ENCODE measurements around the gene ATP5F1C. TPM values are rescaled to one million over a fixed set of nuclear protein-coding genes. Genes with fewer than 3 reads are reported as not detected.
A peak's percentile ranks its signal among the peaks of the same experiment; 100 is the strongest.

ATP5F1C gene
- total RNA-seq, 2 experiments from 2014 or later = 317 to 396 TPM

GRCh38 chr10:7818295-7819120, 30.5 kb downstream of the ATP5F1C start, which contains the start of gene TAF3:
Gene TAF3, plus strand, starts transcription at chr10:7818505. Its CDS starts 205 bp downstream, at chr10:7818710.
- intact Hi-C loops (cut with DNase I, micrococcal nuclease) = loop anchor here (1.0 to 10.0 kb wide), 4 partner anchors 30 to 330 kb away; partner anchors contain the start of genes ATP5F1C (in 2 of the 2) and GATA3 (in 1 of the 2)
- Mint-ChIP-seq H3K4me3 (peak within 1 kb of the TSS; percentile 88), H3K9me3 (ENCODE audit: low read depth) (no peaks in the 10 kb centered on the region), H3K27me3 (peaks cover 3% of the 10 kb centered on the region), H3K27ac (peak within 1 kb of the TSS; percentile 83), H3K36me3 (ENCODE audit: low read depth) (no peaks in the 10 kb centered on the region), H3K4me1 (peaks cover 25% of the 10 kb centered on the region)
- ChIA-PET POLR2A (interaction anchor here (0.6 to 2.3 kb wide), 4 partner anchors 14 to 1278 kb away, joined by 3 to 26 read pairs (median 5); partner anchors contain the start of genes ATP5F1C and KIN), CTCF (interaction anchor here (0.6 to 3.3 kb wide), 7 partner anchors 16 to 447 kb away, joined by 3 to 14 read pairs (median 3); partner anchors contain the start of genes ATP5F1C and KIN)
- DNase-seq (peak; percentile 96), ATAC-seq (peak; percentile 89)

DNA sequence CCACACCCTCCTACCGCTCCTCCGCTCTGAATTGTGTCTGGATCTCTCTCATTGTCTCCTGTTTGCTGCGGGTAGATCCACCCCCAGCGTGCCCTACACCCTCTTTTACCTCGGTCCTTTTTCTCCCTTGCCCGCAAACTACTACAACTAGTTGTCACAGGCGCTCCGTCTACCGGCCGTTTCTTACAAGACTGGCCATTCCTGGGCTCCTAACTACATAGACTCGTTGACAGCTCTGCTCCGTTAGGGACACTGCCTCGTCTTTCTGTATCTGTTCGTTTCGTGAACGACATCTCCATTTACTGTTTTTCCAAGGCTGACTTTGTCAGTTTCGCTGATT, 31.1 kb downstream of the ATP5F1C start:
- H3K27me3 Mint-ChIP-seq = peaks cover 3% of the 10 kb centered on the region
- peaks cover 25% of the 10 kb centered on the region for H3K4me1 Mint-ChIP-seq
- CTCF ChIA-PET = interaction anchor here (0.8 to 3.3 kb wide), 2 partner anchors 31 to 111 kb away, joined by 3 to 14 read pairs; partner anchors contain the start of genes ATP5F1C and KIN
- DNase-seq = peak; percentile 57
- peak overlapping the region; percentile 83 for H3K27ac Mint-ChIP-seq
- POLR2A ChIA-PET = interaction anchor here (0.7 to 2.3 kb wide), 2 partner anchors 14 to 31 kb away, joined by 3 to 26 read pairs; partner anchors contain the start of genes ATP5F1C and KIN
- intact Hi-C loops (cut with DNase I, micrococcal nuclease) = loop anchor here in 1 of 2 experiments (10.0 kb wide), 1 partner anchor 294 kb away; no protein-coding TSS in a partner anchor
- no peaks in the 10 kb centered on the region for H3K9me3 Mint-ChIP-seq (ENCODE audit: low read depth)
- peak overlapping the region; percentile 88 for H3K4me3 Mint-ChIP-seq
- H3K36me3 Mint-ChIP-seq (ENCODE audit: low read depth) = no peaks in the 10 kb centered on the region
- peak; percentile 51 for ATAC-seq

GRCh38 chr10:7824251-7824650, 36.3 kb downstream of the ATP5F1C start:
- no peak for DNase-seq
- H3K4me1 Mint-ChIP-seq = peaks cover 33% of the 10 kb centered on the region
- H3K4me3 Mint-ChIP-seq = no peak overlapping the region
- intact Hi-C loops (cut with DNase I, micrococcal nuclease) = no loop called here
- ATAC-seq = no peak
- no peak overlapping the region for H3K27ac Mint-ChIP-seq
- no peaks in the 10 kb centered on the region for H3K9me3 Mint-ChIP-seq (ENCODE audit: low read depth)
- no peaks in the 10 kb centered on the region for H3K27me3 Mint-ChIP-seq
- ChIA-PET CTCF (interaction anchor here (0.5 to 1.2 kb wide), 2 partner anchors 11 to 93 kb away, joined by 3 read pairs; no protein-coding TSS in a partner anchor), POLR2A (no interaction called here)
- H3K36me3 Mint-ChIP-seq (ENCODE audit: low read depth) = peaks cover 25% of the 10 kb centered on the region

- Mint-ChIP-seq H3K27ac (no peak overlapping the region), H3K9me3 (ENCODE audit: low read depth) (no peaks in the 10 kb centered on the region), H3K4me1 (peaks cover 22% of the 10 kb centered on the region), H3K4me3 (no peak overlapping the region), H3K27me3 (no peaks in the 10 kb centered on the region), H3K36me3 (ENCODE audit: low read depth) (peaks cover 31% of the 10 kb centered on the region)
- peak; percentile 39 for DNase-seq
- intact Hi-C loops (cut with DNase I, micrococcal nuclease) = no loop called here
- peak; percentile 66 for ATAC-seq
- ChIA-PET POLR2A (no interaction called here), CTCF (no interaction called here)
These were observed 39.0 kb downstream of the ATP5F1C start for GRCh38 chr10:7826971-7827370.

DNA sequence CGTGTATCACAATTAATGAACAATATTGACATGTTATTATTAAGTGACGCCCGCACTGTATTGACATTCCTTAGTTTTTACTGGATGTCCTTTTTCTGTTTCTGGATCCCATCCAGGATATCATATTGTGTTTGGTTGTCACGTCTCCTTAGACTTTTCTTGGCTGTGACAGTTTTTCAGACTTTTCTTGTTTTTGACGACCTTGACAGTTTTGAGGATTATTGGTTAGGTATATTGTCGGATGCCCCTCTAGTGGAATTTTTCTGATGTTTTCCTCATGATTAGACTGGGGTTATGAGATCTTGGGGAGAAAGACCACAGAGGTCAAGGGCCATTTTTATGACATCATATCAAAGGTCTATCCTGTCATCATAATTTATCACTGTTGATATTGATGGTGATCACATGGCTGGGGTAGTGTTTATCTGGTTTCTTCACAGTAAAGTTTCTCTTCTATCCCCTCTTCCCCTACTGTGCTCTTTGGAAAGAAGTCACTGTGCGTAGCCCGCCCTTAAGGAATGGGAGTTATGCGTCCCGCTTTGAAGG, 41.4 kb downstream of the ATP5F1C start:
- ChIA-PET CTCF (no interaction called here), POLR2A (no interaction called here)
- ATAC-seq (no peak), DNase-seq (no peak)
- H3K4me1 Mint-ChIP-seq = peaks cover 37% of the 10 kb centered on the region
- no peaks in the 10 kb centered on the region for H3K9me3 Mint-ChIP-seq (ENCODE audit: low read depth)
- H3K27ac Mint-ChIP-seq = no peak overlapping the region
- H3K36me3 Mint-ChIP-seq (ENCODE audit: low read depth) = peaks cover 29% of the 10 kb centered on the region
- H3K27me3 Mint-ChIP-seq = no peaks in the 10 kb centered on the region
- intact Hi-C loops (cut with DNase I, micrococcal nuclease) = no loop called here
- no peak overlapping the region for H3K4me3 Mint-ChIP-seq

DNA sequence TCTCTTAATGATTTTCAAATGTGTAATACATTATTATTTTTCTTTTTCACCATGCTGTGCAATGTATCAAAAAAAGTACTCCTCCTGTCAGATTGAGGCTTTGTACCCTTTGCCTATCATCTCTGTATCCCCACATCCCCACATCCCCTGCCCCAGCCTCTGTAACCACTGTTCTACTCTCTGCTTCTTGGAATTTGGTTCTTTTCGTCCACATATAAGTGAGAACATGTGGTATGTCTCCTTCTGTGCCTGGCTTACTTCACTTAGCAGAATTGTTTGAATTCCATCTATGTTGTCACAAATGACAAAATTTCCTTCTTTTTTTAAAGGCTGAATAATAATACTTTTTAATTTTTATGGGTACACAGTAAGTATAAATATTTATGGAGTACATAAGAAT, 44.1 kb downstream of the ATP5F1C start:
- no peak overlapping the region for H3K27ac Mint-ChIP-seq
- ChIA-PET CTCF (interaction anchor here (0.7 kb wide), 1 partner anchor 46 kb away, joined by 3 read pairs; no protein-coding TSS in a partner anchor), POLR2A (no interaction called here)
- DNase-seq = no peak
- intact Hi-C loops (cut with DNase I, micrococcal nuclease) = no loop called here
- no peak for ATAC-seq
- H3K4me3 Mint-ChIP-seq = no peak overlapping the region
- H3K27me3 Mint-ChIP-seq = no peaks in the 10 kb centered on the region
- H3K9me3 Mint-ChIP-seq (ENCODE audit: low read depth) = no peaks in the 10 kb centered on the region
- peaks cover 39% of the 10 kb centered on the region for H3K4me1 Mint-ChIP-seq
- peaks cover 19% of the 10 kb centered on the region for H3K36me3 Mint-ChIP-seq (ENCODE audit: low read depth)

GRCh38 chr10:7833210-7833609, 45.2 kb downstream of the ATP5F1C start:
- no peaks in the 10 kb centered on the region for H3K27me3 Mint-ChIP-seq
- no peak overlapping the region for H3K4me3 Mint-ChIP-seq
- intact Hi-C loops (cut with DNase I, micrococcal nuclease) = no loop called here
- H3K4me1 Mint-ChIP-seq = peaks cover 35% of the 10 kb centered on the region
- H3K9me3 Mint-ChIP-seq (ENCODE audit: low read depth) = no peaks in the 10 kb centered on the region
- H3K27ac Mint-ChIP-seq = no peak overlapping the region
- ChIA-PET POLR2A (interaction anchor here (0.6 kb wide), 1 partner anchor 14 kb away, joined by 3 read pairs; no protein-coding TSS in a partner anchor), CTCF (no interaction called here)
- ATAC-seq = no peak
- DNase-seq = no peak
- H3K36me3 Mint-ChIP-seq (ENCODE audit: low read depth) = peaks cover 14% of the 10 kb centered on the region

DNA sequence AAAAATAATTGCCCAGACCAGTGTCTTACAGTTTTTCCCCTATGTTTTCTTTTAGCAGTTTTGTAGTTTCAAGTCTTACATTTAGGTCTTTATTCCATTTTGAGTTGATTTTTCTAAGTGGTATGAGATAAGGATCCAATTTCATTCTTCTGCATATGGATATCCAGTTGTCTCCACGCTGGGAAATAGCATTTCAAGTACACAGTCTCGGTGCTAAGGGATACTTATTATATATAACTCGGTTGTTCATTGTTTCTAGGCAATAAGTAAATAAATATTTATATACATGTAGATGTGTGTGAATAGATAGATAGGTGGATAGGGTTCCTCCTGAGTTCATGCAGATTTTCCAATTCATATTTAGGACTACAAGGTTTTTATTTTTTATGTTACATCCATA, 46.3 kb downstream of the ATP5F1C start:
- no peak overlapping the region for H3K27ac Mint-ChIP-seq
- intact Hi-C loops (cut with DNase I, micrococcal nuclease) = no loop called here
- DNase-seq (no peak), ATAC-seq (no peak)
- ChIA-PET CTCF (no interaction called here), POLR2A (no interaction called here)
- no peaks in the 10 kb centered on the region for H3K27me3 Mint-ChIP-seq
- H3K4me1 Mint-ChIP-seq = peaks cover 31% of the 10 kb centered on the region
- peaks cover 10% of the 10 kb centered on the region for H3K36me3 Mint-ChIP-seq (ENCODE audit: low read depth)
- H3K4me3 Mint-ChIP-seq = no peak overlapping the region
- H3K9me3 Mint-ChIP-seq (ENCODE audit: low read depth) = no peaks in the 10 kb centered on the region

DNA sequence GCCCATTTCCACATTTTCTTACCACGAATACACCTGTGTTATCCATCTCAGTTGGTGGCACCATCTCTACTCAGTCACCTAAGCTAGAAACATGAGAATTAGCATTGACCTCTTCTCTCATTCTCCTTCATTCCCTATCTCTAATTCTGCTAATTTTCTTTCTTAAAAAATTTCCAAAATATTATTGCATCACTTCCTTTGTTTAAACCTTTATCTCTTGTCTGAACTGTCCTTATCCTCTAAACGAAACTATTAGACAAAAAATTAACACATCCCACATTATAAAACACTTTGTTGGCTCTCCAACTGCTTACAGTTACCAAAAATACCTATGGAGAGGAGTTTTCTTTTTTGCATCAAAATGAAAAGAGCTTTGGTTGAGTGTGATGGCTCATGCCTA, 48.6 kb downstream of the ATP5F1C start:
- Mint-ChIP-seq H3K27me3 (no peaks in the 10 kb centered on the region), H3K36me3 (ENCODE audit: low read depth) (peaks cover 15% of the 10 kb centered on the region), H3K27ac (no peak overlapping the region), H3K4me1 (peaks cover 26% of the 10 kb centered on the region), H3K9me3 (ENCODE audit: low read depth) (no peaks in the 10 kb centered on the region), H3K4me3 (no peak overlapping the region)
- DNase-seq (no peak), ATAC-seq (no peak)
- ChIA-PET CTCF (interaction anchor here (0.8 kb wide), 1 partner anchor 556 kb away, joined by 4 read pairs; no protein-coding TSS in a partner anchor), POLR2A (no interaction called here)
- intact Hi-C loops (cut with DNase I, micrococcal nuclease) = no loop called here

DNA sequence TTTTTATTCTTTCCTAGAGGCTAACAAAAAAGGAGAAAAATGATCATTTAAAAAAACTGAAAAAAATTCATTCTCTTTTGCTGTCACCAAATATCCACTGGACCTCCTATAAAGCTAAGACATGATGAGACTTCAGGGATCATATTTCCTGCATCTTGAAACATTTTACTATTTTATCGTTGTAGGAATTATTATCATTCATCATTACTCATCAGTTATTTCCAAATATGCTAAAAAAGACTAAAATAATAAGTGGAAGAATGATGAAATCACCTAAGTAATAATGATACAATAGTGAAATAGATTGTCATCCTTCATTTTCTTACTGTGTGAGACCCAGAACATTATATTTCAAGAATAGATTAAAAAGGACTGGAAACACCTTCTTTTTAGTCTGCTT, 58.6 kb downstream of the ATP5F1C start:
- no peak overlapping the region for H3K27ac Mint-ChIP-seq
- CTCF ChIA-PET = no interaction called here
- H3K4me1 Mint-ChIP-seq = peaks cover 3% of the 10 kb centered on the region
- no peak overlapping the region for H3K4me3 Mint-ChIP-seq
- no peaks in the 10 kb centered on the region for H3K9me3 Mint-ChIP-seq (ENCODE audit: low read depth)
- POLR2A ChIA-PET = no interaction called here
- intact Hi-C loops (cut with DNase I, micrococcal nuclease) = no loop called here
- DNase-seq = no peak
- H3K27me3 Mint-ChIP-seq = no peaks in the 10 kb centered on the region
- no peak for ATAC-seq
- peaks cover 6% of the 10 kb centered on the region for H3K36me3 Mint-ChIP-seq (ENCODE audit: low read depth)

GRCh38 chr10:7853226-7853842, 65.4 kb downstream of the ATP5F1C start:
- peaks cover 14% of the 10 kb centered on the region for H3K4me1 Mint-ChIP-seq
- CTCF ChIA-PET = no interaction called here

More at GRCh38 chr10:7853226-7853842, 65.4 kb downstream of the ATP5F1C start:
- H3K27me3 Mint-ChIP-seq = no peaks in the 10 kb centered on the region
- ATAC-seq = no peak
- H3K4me3 Mint-ChIP-seq = no peak overlapping the region
- intact Hi-C loops (cut with DNase I, micrococcal nuclease) = no loop called here
- H3K27ac Mint-ChIP-seq = no peak overlapping the region
- POLR2A ChIA-PET = no interaction called here
- H3K36me3 Mint-ChIP-seq (ENCODE audit: low read depth) = peaks cover 8% of the 10 kb centered on the region
- DNase-seq = no peak
- no peaks in the 10 kb centered on the region for H3K9me3 Mint-ChIP-seq (ENCODE audit: low read depth)

All from activated CD4-positive, alpha-beta T cell treated with anti-CD3 and anti-CD28 coated beads for 36 hours (primary cell).